Ascending aorta (tissue), 2 donors: ENCODE results near the gene ADAMTS15. TPM values are rescaled to one million over a fixed set of nuclear protein-coding genes. Genes with fewer than 3 reads are reported as not detected.
A peak's percentile ranks its signal among the peaks of the same experiment; 100 is the strongest.
"Not testable (repeated sequence)": the region's sequence is repeated elsewhere in the genome, so short reads cannot be mapped to it uniquely, and the experiment has no call there.

Experiments used
- DNase-seq, 2 donors: peaks; one replicate each; pipeline ENCODE4 v3.0.0-alpha.2; 2019; ENCODE audit warnings: low spot score in 2 of 2
- H3K27ac ChIP-seq, 2 donors: fragments of 200-600 bp; sonication (generic); one replicate each; pipeline ENCODE4 v1.5.1; 2016 to 2017; ENCODE audit warnings: mild to moderate bottlenecking in 1 of 2
- H3K27me3 ChIP-seq: fragments of 200-600 bp; sonication (generic); one replicate; pipeline ENCODE4 v1.5.1; 2017
- H3K36me3 ChIP-seq, 2 donors: fragments of 200-600 bp; sonication (generic); one replicate each; pipeline ENCODE4 v1.5.1; 2016
- H3K4me1 ChIP-seq, 2 donors: fragments of 200-600 bp; sonication (generic); one replicate each; pipeline ENCODE4 v1.5.1; 2016 to 2017; ENCODE audit warnings: mild to moderate bottlenecking in 1 of 2
- H3K4me3 ChIP-seq, 2 donors: fragments of 200-600 bp; sonication (generic); one replicate each; pipeline ENCODE4 v1.5.1; 2016 to 2017; ENCODE audit warnings: mild to moderate bottlenecking in 1 of 2
- H3K9me3 ChIP-seq, 2 donors: fragments of 200-600 bp; sonication (generic); one replicate each; pipeline ENCODE4 v1.5.1; 2016
- CTCF ChIP-seq, 3 experiments: fragments of 200-600 bp in 2 of 3; fragments of 450-650 bp in 1 of 3; sonication (generic) in 2 of 3; IDR thresholded peaks; one replicate each; pipeline ENCODE4 v1.5.1; 2016 to 2019; ENCODE audit warnings: antibody characterized with exemption in 3 of 3, mild to moderate bottlenecking in 1 of 3, moderate library complexity in 1 of 3
- intact Hi-C: fragments of 100-400 bp; cut with DNase I; formaldehyde crosslinking; loops from one replicate; pipeline ENCODE4 v1.15.1; 2023
- total RNA-seq: library from RNA; depleted of rRNA; stranded (reverse); fragments of >200 nt; gene quantifications from one replicate; pipeline ENCODE4 v1.1.0, GENCODE V29; 2016

ADAMTS15 gene
- total RNA-seq, 1 donor from 2014 or later = 20.4 TPM

GRCh38 chr11:130433357-130433756 lies 15.1 kb upstream of the ADAMTS15 start:
- peaks cover 0 to 3% of the 10 kb centered on the region in 2 donors for H3K4me1 ChIP-seq
- H3K36me3 ChIP-seq = no peaks in the 10 kb centered on the region
- intact Hi-C loops = loop anchor here (5.0 kb wide), 1 partner anchor 1239 kb away; no protein-coding TSS in a partner anchor
- no peaks in the 10 kb centered on the region for H3K27me3 ChIP-seq
- no peak overlapping the region for H3K27ac ChIP-seq
- no peak overlapping the region for H3K4me3 ChIP-seq
- TF ChIP-seq CTCF (IDR thresholded peaks at IDR 0.05) = no peak
- no peak for DNase-seq
- H3K9me3 ChIP-seq = no peaks in the 10 kb centered on the region

DNA sequence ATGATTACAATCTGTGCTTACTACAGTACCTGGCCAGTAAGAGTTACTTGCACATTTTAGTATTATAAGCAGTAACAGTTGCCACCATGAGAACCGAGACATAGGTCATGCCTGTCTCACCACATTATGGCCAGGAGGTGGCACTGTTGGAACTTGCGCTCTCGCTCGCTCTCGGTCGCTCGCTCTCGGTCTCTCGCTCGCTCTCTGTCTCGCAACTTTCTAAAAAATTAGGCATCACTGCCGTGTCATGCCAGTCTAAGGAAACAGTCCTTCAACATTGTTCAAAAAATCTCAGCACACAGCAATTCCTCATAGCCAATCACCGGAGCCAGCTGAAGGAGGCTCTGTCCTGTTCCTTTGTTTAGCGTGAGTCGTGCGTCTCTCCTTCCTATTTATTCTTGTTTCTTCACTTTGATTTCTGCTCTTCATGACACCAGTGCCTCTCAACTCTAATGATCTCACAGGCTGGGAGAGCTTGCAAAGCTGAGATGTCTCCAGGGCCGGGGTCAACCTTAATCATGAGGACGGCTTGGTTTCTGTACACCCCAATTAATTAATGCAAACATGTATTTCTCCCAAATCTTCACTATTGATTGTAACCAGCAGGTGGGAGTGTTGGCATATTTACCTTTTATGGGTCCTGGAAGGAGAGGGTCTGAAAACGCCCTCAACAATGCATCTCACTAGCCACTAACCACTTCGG lies 13.8 kb upstream of the ADAMTS15 start:
- DNase-seq = peak in 1 of 2 donors; percentile 82
- H3K4me3 ChIP-seq = peak overlapping the region; percentile 53 to 71
- no peaks in the 10 kb centered on the region for H3K36me3 ChIP-seq
- peak overlapping the region; percentile 64 to 81 for H3K27ac ChIP-seq
- H3K4me1 ChIP-seq = peaks cover 0 to 3% of the 10 kb centered on the region in 2 donors
- H3K27me3 ChIP-seq = no peaks in the 10 kb centered on the region
- intact Hi-C loops = loop anchor here (1.0 to 5.0 kb wide), 6 partner anchors 174 to 1238 kb away; no protein-coding TSS in a partner anchor
- no peaks in the 10 kb centered on the region for H3K9me3 ChIP-seq
- TF ChIP-seq CTCF (IDR thresholded peaks at IDR 0.05) = peak; percentile 68 to 79 (median 77)

DNA sequence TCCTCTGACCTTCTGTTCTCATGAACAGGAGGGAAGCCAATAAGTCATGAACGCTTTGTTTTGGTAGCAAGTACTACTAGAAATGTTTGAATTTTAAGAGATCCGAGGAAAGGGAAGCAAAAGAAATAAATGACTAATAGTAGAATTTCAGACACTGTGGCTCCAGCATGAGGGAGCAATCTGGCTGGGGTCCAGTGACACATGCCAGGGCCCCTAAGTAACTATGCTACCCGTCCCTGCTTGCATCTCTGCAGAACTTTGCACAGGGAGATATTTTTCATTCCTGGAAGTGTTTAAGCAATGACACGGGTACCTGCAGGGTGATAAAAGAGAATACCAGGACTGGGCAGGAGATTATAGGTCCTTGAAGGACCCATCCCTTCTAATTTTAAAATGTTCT lies 12.8 kb upstream of the ADAMTS15 start:
- Histone ChIP-seq H3K36me3 (no peaks in the 10 kb centered on the region), H3K4me3 (no peak overlapping the region), H3K27ac (no peak overlapping the region), H3K27me3 (no peaks in the 10 kb centered on the region), H3K4me1 (peaks cover 0 to 3% of the 10 kb centered on the region in 2 donors), H3K9me3 (no peaks in the 10 kb centered on the region)
- no peak for TF ChIP-seq CTCF (IDR thresholded peaks at IDR 0.05)
- DNase-seq = no peak
- intact Hi-C loops = loop anchor here (1.0 to 2.0 kb wide), 3 partner anchors 173 to 482 kb away; no protein-coding TSS in a partner anchor

DNA sequence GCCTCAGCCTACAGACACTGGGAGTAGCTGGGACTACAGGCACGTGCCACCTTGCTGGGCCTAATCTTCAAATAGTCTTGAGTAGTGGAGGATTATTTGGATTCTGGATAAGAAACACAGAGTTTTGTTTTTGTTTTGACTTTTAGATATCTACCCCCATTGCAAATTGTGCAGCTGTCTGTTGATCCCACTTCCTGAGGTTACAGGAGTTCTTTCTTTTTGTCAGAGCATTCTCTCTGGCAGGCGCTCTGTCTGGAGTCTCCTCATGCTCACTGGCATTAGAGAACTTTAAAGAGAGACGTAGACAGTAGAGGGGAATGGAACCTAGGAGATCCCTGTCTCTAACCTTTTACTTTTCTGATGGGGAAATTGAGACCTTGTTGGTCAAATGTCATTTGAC lies 12.3 kb upstream of the ADAMTS15 start:
- no peak for DNase-seq
- Histone ChIP-seq H3K9me3 (no peaks in the 10 kb centered on the region), H3K36me3 (no peaks in the 10 kb centered on the region), H3K4me3 (no peak overlapping the region), H3K27ac (no peak overlapping the region), H3K4me1 (peaks cover 0 to 3% of the 10 kb centered on the region in 2 donors), H3K27me3 (no peaks in the 10 kb centered on the region)
- no peak for TF ChIP-seq CTCF (IDR thresholded peaks at IDR 0.05)
- intact Hi-C loops = no loop called here

DNA sequence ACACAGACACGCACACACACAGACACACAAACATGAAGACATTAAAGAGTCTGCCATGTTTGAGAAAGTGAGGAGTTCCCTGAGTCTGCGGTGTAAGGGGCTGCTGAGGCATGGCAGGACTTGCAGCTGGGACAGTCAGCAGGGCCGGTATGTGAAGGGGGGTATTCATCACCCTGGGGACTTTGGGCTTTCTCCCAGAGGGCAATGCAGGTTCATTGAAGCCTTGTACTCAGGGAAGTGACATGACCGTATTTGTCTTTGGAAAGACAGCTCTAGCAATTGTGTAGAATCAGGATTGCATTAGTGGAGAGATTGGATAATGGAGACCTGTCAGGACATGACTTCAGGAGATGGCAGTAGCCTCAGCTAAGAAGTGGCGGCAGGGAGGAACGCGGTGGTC lies 10.6 kb upstream of the ADAMTS15 start:
- peaks cover 0 to 3% of the 10 kb centered on the region in 2 donors for H3K4me1 ChIP-seq
- no peak overlapping the region for H3K27ac ChIP-seq
- no peaks in the 10 kb centered on the region for H3K36me3 ChIP-seq
- H3K4me3 ChIP-seq = no peak overlapping the region
- no peak for TF ChIP-seq CTCF (IDR thresholded peaks at IDR 0.05)
- DNase-seq = no peak
- no peaks in the 10 kb centered on the region for H3K9me3 ChIP-seq
- intact Hi-C loops = no loop called here
- no peaks in the 10 kb centered on the region for H3K27me3 ChIP-seq

GRCh38 chr11:130438401-130439159 lies 9.9 kb upstream of the ADAMTS15 start:
- H3K27me3 ChIP-seq, DNase-seq, H3K4me3 ChIP-seq, H3K36me3 ChIP-seq, H3K4me1 ChIP-seq, intact Hi-C loops, H3K9me3 ChIP-seq, H3K27ac ChIP-seq: not testable (repeated sequence)
